Limb (tissue), 2 donors: ENCODE results near the gene ZNF625.
A peak's percentile ranks its signal among the peaks of the same experiment; 100 is the strongest.

Experiments used
- DNase-seq, 2 donors: peaks; one replicate each; pipeline ENCODE4 v3.0.0-alpha.2; 2016; ENCODE audit errors: extremely low spot score in 2 of 2

ZNF625 gene

DNA sequence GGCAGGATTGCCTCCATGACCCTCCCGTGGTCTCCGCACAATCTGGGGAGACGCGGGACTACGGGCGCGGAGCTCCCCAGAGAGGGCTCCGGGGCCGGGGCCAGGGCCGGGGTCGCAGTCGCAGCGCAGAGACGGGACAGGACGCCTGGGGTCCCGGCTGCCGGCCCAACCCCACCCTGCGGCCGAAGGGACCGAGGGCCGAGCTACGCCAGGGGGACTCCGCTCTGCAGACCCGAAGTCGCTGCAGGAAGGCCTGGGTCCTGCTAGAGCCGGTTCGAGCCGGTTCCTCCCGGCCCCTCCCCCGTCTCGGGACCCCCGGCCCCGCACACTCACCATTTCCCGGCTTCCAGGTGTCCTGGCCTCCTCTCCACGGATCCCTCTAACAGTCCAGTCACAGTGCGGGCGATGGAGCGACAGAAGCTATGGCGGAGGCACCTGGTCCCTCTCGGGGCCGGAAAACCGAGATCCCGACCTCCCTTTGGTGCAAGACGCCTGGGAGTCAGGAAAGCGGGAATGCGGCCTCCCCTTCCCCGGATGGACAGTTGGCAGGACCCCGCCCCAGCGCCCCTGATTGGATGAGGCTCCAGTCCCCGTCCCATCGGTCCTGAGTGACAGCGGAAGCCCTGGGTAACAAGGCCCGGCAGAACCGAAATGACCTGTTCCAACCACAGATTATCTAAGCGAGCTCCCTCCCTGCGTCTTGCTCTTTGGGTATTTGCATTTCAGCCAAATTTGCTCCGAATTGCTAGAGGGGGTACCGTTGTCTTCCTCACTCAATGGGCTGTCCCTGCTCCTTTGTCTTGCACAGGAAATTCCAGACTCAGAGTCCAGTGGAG lies at the start of gene ZNF625:
Gene ZNF625 (minus strand): TSS at position 512 of the 836 bp plus-strand sequence. CDS start 176 bp downstream, at position 336.
- DNase-seq = peak; percentile 75 to 93

DNA sequence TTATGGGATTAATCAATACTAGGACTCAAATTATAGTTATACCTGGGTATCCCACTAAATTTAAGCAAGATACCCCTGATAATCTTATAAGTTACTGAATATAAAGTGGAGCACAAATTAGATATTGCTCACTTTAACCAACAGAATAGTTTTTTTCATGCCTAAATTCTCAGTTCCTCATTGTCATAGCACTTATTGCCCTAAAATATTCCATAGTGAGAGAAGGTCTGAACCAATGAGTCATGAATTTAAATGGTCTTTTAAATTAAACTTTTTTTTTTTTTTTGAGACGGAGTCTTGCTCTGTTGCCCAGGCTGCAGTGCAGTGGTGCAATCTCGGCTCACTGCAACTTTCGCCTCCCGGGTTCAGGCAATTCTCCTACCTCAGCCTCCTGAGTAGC lies 48.8 kb upstream of the ZNF625 start:
- DNase-seq = no peak

DNA sequence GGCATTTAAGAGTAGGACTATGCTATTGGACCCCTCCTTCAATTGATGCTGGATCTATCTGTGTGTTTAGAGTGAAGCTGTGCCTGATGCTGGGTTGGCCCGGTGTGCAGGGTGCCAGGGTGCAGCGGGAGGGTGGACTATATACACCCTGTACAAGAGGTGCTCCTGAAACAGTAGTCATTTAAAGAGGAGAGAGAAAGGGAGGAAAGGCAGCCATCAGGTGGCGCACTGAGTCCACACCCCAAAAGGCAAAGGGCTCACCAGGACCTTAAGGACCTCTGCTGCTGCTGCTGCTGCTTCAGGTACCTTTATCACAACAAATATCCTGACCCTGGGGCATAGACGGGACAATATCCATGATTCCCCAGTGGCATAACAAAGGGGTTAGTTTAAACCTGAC lies 45.7 kb upstream of the ZNF625 start:
- no peak for DNase-seq

DNA sequence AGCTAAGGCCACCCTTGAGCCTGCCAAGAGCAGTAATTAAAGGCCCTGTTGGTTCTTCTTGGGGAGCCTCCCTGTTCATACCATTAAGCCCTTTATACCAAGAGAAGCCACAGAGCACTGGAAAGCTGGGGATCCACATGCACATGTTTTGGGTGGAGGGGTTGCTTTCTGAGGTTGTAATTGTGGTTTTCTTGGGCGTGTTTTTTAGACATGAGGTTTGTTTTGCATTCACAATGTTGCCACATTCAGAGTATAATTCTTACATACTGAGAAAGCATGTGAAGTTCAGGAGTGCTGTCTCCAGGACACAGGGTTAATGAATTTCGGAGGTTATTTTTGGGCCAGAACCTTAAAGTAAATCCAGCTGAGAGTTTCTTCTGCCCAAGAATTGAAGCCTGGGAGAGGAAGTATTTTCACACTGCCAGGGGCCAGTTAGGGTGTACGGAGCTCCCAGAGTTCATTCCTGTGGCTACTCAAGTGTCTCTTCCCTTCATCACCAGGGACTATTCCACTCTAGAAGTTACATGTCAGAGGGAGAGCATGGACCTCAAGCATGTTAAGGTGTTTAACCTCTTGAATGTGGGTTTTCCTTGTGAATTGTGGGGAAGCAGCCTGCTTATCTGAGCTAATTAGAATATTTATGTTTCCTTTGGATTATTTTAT lies 43.4 kb upstream of the ZNF625 start:
- no peak for DNase-seq

DNA sequence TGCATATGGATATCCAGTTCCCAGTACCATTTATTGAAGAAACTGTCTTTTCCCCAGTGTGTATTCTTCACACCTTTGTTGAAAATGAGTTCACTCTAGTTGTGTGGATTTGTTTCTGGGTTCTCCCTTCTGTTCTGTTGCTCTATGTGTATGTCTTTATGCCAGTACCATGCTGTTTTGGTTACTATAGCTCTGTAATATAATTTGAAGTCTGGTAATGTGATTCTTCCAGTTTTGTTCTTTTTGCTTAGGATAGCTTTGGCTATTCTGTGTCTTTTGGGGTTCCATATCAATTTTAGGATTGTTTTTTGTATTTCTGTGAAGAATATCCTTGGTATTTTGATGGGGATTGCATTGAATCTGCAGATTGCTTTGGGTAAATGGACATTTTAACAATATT lies 41.6 kb upstream of the ZNF625 start:
- no peak for DNase-seq

DNA sequence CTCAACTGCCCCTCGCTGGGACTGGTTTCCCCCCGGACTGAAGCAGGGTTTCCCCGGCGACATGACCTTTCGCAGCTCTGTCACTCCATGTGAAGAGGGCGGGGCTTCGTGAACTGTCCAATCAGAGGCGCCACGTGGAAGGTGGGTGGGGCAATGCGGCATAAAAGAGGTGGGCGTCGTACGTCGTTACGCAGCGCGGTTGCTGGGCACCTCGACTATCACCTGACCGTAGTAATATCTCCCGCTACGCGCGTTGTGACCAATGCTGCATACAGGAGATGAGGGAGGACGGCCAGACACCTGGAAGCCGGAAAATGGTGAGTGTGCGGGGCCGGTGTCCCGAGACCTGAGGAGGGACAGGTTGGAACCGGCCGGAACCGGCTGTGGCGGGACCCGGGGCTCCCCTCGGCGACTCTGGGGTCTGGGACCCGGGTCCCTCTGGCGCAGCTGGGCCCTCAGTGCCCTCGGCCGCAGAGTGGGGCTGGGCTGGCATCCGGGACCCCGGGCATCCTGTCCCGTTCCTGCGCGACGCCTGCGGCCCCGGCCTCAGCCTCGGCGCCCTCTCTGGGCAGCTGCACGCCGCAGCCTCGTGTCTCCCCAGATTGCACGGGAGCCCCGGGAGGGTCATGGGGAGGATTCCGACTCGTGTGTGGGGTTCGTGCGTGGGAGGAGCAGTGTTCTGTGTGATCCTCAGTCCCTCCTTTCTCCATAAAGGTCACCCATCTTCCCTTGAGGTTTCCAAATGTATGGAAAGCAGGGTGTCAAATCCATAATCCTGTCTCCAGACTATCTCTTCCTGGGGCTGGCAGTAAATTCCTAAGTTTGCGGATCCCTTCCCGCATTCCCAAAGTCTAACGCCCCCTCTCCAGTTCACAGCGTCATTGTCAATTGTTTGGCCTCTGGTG lies 38.5 kb upstream of the ZNF625 start:
- DNase-seq = peak; percentile 88 to 94

DNA sequence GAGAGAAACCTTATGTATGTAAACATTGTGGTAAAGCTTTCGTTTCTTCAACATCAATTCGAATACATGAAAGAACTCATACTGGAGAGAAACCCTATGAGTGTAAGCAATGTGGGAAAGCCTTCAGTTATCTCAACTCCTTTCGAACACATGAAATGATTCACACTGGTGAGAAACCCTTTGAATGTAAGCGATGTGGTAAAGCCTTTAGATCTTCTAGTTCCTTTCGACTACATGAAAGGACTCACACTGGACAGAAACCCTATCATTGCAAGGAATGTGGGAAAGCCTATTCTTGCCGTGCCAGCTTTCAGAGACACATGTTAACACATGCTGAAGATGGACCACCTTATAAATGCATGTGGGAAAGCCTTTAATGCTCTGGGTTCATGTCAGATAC lies 31.1 kb upstream of the ZNF625 start:
- no peak for DNase-seq

DNA sequence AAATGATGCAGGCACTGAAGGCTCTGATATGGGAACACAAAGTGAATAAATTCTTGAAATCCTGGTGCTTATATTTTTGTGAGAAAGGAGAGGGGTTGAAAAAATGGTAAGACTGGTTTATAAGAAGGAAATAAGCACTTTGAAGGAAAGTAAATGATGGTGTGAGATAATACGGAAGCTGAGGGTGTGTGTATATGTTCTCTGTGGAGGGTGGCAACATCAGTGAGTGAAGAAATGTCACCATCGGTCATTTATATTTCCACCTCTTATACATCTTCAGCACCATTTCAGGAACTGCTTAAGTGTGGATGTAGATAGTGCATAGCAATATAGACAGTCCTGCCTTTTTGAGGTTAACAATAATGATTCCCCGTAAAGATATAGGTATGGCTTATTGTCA lies 23.8 kb upstream of the ZNF625 start:
- no peak for DNase-seq

DNA sequence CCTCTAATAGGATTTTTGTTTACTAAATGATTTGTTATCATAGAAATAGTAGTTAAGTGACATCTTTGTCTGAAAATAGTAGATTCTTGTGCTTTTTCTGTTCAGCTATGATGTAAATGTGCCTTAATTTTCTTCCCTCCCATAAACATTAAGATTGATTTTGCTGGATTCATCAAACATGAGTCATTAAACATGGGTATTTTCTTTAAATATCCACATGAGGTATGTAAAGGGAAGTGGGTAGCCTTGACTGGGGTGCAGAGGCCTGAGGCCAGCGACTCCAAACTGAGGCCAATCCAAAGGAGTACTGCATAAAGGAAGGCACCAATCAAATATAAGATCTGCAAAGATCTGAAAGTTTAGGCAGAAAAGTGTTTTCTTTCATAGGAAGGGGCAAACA lies 10.1 kb upstream of the ZNF625 start:
- no peak for DNase-seq

DNA sequence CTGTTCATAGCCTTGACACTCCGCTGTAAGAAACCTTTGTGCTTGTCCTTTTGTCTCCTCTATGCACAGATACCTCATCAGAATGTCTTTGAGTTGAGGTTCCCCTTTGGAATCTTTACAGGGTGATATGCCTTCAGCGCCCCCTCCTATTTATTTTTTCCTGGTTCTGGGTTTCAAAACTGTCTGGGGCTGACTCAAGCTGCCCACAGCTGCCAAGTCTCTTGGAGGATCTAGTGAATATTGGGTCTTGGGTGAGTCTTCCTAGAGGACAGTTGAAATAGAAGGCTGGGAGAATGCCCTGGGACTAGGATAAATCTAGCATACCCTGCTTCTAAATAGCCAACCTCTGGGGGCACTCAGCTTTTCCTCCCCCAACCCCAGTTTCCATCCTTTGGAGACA lies 7.3 kb upstream of the ZNF625 start:
- DNase-seq = no peak

DNA sequence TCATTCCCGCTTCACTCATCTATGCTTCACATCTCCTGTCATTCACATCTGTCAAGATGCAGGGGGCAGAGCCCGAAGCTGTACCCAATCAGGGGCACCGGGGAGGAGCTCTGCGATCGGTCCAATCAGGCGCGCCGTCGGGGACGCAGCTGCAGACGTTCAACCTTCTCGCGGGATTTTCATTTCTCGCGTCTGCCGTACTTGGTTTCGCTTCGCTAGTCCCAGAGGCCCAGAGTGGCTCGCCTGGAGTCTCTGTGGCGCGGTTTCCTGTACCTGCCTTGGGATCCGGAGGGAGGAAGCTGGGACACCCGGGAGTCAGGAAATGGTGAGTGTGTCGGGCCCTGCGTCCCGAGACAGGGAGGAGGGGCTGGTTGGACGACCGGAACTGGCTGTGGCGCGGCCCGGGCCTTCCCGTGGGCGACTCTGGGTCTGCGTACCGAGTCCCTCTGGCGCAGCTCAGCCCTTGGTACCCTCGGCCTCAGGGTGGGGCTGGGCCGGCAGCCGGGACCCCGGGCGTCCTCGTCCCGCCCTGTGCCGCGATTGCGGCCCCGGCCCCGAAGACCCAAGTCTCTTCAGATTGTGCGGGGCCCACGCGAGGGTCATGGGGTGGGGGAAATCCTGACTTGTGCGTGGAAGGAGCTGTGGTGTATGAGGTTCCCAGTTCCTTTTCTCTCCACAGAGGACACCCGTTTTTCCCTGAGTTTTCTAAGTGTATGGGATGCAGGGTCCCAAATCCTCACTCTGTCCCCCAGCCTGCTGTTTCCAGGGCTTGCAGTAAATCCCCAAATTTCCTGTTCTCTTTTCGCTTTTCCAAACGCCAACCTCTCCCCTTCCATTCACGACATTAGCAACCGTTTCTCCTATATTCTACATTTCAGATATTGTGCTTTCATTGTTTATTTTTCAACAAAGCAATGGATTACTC lies 6.6 kb upstream of the ZNF625 start, which contains the start of gene ZNF136:
Gene ZNF136 (plus strand): TSS at position 215 of the 925 bp plus-strand sequence. CDS start 108 bp downstream, at position 323.
- DNase-seq = peak; percentile 92 to 94

DNA sequence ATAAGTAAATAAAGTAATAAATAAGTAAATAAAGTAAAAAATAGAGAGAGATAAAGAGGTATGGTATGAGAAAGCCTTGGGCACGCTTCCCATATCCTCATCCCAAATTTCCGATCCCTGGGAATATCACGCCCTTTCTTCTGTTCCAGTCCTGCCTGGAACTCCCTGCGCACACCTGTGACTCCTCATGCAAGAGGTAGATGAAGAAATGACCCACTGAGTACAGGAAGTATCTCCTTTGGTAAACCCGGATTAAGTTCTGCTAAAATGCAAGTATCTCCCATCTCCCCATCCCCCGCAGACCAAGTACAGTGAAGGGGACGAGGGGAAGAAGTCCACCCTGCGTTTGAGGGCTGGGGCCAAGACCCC lies 6.0 kb upstream of the ZNF625 start:
- no peak for DNase-seq

DNA sequence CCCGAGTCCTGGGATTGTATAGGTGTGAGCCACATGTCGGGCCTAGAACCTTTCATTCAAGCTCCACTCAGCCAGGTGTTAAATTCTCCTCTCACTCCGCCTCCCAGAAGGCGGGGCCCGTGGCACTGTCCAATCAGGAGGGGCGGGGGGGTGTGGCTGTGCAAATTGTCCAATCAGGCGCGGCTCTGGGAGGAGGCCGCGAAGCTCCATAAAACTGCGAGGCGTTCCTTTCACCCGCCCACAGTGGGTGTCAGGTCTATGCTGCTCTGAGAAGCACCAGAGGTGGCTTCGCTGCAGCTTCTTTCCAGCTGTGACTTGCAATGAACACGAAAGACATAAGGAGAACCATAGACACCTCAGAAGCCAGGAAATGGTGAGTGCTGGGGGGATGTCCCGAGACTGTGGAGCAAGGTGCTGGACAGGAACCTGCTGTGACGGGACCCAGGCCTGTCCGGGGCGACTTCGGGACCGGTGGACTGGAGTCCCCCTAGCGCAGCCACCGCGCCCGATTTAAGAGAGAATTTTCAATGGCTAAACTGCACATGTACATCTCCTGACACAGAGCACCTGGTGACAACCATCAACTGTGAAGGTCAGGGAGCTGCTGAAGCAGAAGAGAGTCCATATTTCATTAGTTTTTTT lies 3.4 kb upstream of the ZNF625 start:
- peak in 1 of 2 donors; percentile 27 for DNase-seq

DNA sequence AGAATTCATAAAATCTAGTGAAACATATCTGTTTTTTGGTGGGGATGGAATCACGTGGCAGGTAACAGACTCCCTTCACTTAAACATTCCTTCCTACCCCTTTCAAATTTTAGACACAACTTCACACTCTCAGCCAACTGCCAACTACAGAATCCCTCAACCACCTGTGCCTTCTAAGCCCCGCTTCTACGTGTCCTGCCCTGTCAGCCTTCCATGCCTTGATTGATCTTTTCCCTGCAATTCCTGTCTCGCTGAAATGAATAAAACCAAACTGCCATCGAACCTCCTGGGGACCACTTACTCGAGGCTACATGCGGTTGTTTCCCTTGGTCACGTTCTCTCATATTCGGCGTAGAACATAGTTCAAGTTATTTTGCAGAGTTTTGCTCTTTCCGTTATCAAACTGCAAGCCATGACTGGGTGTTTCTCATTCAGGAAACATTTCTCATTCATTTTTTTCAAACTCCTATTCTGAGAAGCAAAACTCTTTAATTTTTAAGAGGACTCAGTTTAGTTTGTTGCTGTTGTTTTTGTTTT lies 1.1 kb downstream of the ZNF625 start:
- DNase-seq = no peak

DNA sequence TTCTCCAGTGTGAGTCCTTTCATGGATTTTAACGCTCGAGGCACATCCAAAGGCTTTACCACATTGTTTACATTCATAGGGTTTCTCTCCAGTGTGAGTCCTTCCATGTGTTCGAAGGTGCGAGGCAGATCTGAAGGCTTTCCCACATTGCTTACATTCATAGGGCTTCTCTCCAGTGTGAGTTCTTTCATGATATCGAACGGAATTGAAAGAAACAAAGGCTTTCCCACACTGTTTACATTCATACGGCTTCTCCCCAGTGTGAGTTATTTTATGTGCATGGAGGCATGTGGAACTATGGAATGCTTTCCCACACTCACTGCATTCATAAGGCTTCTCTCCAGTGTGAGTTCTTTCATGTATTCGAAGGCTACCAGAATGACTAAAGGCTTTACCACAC lies 11.2 kb downstream of the ZNF625 start:
- no peak for DNase-seq

DNA sequence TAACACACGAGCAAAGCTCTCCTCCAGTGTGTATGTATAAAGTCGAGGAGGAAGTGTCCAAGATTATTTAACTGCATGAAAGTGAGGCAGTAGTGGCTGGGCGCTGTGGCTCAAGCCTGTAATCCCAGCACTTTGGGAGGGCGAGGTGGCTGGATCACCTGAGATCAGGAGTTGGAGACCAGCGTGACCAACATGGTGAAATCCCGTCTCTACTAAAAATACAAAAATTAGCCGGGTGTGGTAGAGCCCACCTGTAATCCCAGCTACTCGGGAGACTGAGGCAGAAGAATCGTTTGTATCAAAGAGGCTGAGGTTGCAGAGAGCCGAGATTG lies 15.2 kb downstream of the ZNF625 start:
- no peak for DNase-seq

DNA sequence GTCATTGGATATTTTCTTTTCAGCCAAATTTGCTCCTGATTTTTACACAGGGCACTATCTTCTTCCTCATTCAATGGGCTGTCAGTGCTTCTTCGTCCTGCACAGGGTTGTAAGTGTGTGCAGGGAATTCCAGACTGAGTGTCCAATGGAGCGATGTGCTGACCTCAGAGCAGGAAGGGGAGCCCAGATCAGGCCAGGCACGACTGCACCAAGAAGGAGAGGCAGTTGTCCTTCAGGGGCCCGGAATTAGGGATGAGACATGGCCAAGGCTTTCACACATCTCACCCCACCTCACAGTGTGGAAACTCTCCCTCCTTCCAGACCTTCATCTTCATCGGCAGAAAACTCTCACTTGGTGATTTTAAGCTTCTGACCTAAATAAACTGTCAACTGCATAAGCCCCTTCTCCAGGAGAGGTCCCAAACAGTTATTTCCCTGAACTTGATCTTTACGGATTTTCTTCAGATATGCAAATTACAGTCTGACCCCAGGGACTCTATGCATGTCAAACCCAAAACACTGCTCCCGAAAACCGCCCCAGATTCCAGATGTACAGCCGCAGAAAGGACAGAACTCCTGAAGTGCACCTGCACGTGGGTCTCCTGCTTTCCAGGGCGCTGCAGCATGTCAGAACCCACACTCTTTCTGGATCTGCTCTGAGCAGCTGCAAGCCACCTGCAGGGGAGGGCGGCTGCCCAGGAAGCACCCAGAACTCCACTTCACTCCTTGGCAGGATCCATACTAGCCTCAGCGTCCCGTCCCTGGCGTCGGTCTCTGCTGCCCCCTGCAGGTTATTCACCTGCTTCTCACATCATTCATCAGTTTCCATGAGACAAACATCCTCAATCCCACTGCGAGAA lies 15.8 kb downstream of the ZNF625 start:
- peak; percentile 85 to 92 for DNase-seq

DNA sequence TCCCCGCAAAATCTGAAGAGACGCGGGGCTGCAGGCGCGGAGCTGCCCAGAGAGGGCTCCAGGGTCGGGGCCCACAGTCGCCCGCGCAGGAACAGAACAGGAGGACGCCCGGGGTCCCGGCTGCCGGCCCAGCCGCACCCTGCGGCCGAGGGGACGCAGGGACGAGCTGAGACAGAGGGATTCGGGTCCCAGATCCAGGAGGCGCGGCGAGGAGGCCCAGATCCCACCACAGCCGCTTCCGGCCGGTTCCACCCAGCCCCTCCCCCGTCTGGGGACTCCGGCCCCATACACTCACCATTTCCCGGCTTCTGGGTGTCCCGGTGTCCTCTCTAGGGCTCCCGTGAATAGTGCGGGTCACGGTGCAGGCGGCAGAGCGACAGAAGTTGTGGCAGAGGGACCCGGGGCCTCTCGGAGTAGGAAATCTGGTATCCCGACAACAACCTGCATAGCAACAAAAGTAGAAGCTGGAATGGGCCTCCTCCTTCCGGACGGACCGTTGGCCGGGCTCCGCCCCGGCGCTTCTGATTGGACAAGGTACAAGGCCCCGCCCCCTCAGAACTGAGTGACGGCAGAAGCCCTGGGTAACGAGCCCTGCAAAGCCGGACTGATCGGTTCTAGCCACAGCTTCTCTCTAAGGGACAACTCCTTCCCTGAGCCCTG lies 16.5 kb downstream of the ZNF625 start, which contains the start of gene ZNF20:
Gene ZNF20 (minus strand): TSS at position 466 of the 660 bp plus-strand sequence. CDS start 168 bp downstream, at position 298.
- peak; percentile 95 for DNase-seq
